ENCODE measurements around the gene CHRM5.

DNA sequence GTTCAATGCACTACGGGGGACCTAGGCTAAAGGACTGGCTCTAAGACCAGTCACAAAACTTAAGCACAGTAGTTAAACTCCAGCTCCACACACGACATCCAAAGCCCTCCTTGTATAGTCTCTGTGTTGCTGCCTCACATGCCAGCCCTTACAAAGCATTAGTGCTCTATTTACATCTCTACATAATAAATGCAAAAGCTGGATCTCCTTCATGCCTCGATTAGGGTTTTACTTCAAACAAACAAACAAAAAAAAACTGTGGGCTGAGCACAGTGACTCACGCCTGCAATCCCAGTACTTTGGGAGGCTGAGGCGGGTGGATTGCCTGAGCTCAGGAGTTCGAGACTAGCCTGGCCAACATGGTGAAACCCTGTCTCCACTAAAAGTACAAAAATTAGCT, 143.2 kb downstream of the CHRM5 start:
- no peak for TF ChIP-seq SUZ12 (IDR thresholded peaks at IDR 0.05; ENCODE audit: low read length)
- no peak for TF ChIP-seq POLR2A (IDR thresholded peaks at IDR 0.05; ENCODE audit: control extremely low read depth in 1 of 2, low read depth in 2 of 2, low read length in 2 of 2)
- TF ChIP-seq, protein P1, sequence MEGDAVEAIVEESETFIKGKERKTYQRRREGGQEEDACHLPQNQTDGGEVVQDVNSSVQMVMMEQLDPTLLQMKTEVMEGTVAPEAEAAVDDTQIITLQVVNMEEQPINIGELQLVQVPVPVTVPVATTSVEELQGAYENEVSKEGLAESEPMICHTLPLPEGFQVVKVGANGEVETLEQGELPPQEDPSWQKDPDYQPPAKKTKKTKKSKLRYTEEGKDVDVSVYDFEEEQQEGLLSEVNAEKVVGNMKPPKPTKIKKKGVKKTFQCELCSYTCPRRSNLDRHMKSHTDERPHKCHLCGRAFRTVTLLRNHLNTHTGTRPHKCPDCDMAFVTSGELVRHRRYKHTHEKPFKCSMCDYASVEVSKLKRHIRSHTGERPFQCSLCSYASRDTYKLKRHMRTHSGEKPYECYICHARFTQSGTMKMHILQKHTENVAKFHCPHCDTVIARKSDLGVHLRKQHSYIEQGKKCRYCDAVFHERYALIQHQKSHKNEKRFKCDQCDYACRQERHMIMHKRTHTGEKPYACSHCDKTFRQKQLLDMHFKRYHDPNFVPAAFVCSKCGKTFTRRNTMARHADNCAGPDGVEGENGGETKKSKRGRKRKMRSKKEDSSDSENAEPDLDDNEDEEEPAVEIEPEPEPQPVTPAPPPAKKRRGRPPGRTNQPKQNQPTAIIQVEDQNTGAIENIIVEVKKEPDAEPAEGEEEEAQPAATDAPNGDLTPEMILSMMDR (IDR thresholded peaks at IDR 0.05; ENCODE audit: control extremely low read depth in 1 of 3, insufficient read depth in 1 of 3, low read depth in 1 of 3, low read length in 3 of 3): no peak
- TF ChIP-seq SRF (IDR thresholded peaks at IDR 0.05; ENCODE audit: low read depth, low read length): no peak
- no peak for TF ChIP-seq GABPA (IDR thresholded peaks at IDR 0.05; ENCODE audit: borderline replicate concordance, insufficient read depth, low read length)
- TF ChIP-seq EP300 (IDR thresholded peaks at IDR 0.05; ENCODE audit: borderline replicate concordance in 1 of 2, low read depth in 2 of 2, low read length in 2 of 2): no peak
- no peak for TF ChIP-seq POLR2AphosphoS5 (IDR thresholded peaks at IDR 0.05; ENCODE audit: low read depth, low read length)
- no peak for TF ChIP-seq HDAC2 (IDR thresholded peaks at IDR 0.05; ENCODE audit: borderline replicate concordance in 1 of 2, low read depth in 2 of 2, low read length in 2 of 2)
